SK-N-SH (cell line): ENCODE measurements around the gene KRT81. TPM values are rescaled to one million over a fixed set of nuclear protein-coding genes. Genes with fewer than 3 reads are reported as not detected.

Experiments
- CTCF ChIA-PET: fragments of 300-600, 350-600 bp; formaldehyde crosslinking; extraction: SDS; loops from one replicate; lab custom pipeline; 2021; lab: Yijun Ruan, JAX
- POLR2A ChIA-PET: fragments of 350-600 bp; sonication (Branson Sonifier 250); formaldehyde crosslinking; extraction: SDS; loops from one replicate; lab custom pipeline; 2020; ENCODE audit warnings: antibody characterized with exemption, inconsistent platforms; lab: Yijun Ruan, JAX
- DNase-seq: peaks from one replicate; pipeline ENCODE4 v3.0.0; 2012
- H2AFZ ChIP-seq: fragments of 200-600 bp; sonication (generic); 2 replicates; pipeline ENCODE4 v1.8.1; 2016; ENCODE audit warnings: antibody characterized with exemption, mild to moderate bottlenecking, low read depth
- H3F3A ChIP-seq: fragments of 200-600 bp; sonication (generic); replicated peaks from 2 replicates; pipeline ENCODE3; 2016; ENCODE audit warnings: antibody characterized with exemption, mild to moderate bottlenecking; ENCODE audit not compliant: insufficient read depth
- H3K27ac ChIP-seq, 2 experiments: fragments of 200-500 bp in 1 of 2; fragments of 200-600 bp in 1 of 2; sonication (Bioruptor generic) in 1 of 2; sonication (generic), shearing (Covaris generic) in 1 of 2; 2 replicates each; pipeline versions ENCODE4 v1.5.1 to v1.6.1; 2014 to 2016; ENCODE audit warnings: low read depth in 2 of 2, inconsistent platforms in 1 of 2, low read length in 1 of 2, mild to moderate bottlenecking in 1 of 2, mixed read lengths in 1 of 2
- H3K27me3 ChIP-seq: fragments of 200-600 bp; sonication (generic), shearing (Covaris generic); 2 replicates; pipeline ENCODE4 v1.6.1; 2016; ENCODE audit warnings: mixed run types; ENCODE audit not compliant: insufficient read depth
- H3K36me3 ChIP-seq, 2 experiments: fragments of 200-500 bp in 1 of 2; fragments of 200-600 bp in 1 of 2; sonication (Bioruptor generic) in 1 of 2; sonication (generic) in 1 of 2; replicated peaks in 1 of 2; 2 replicates each; pipeline versions ENCODE3 to v1.5.1; 2014 to 2016; ENCODE audit warnings: low read length in 1 of 2, mild to moderate bottlenecking in 1 of 2; ENCODE audit not compliant: insufficient read depth in 2 of 2, control insufficient read depth in 1 of 2
- H3K4me1 ChIP-seq, 2 experiments: fragments of 200-500 bp in 1 of 2; fragments of 200-600 bp in 1 of 2; sonication (Bioruptor generic) in 1 of 2; sonication (generic), shearing (Covaris generic) in 1 of 2; 2 replicates each; pipeline versions ENCODE4 v1.5.1 to v1.6.1; 2014 to 2016; ENCODE audit warnings: low read depth in 1 of 2, low read length in 1 of 2, mixed run types in 1 of 2; ENCODE audit not compliant: insufficient read depth in 2 of 2, control insufficient read depth in 1 of 2
- H3K4me2 ChIP-seq: fragments of 200-600 bp; sonication (generic), shearing (Covaris generic); 2 replicates; pipeline ENCODE4 v1.6.1; 2017; ENCODE audit warnings: mixed run types
- H3K4me3 ChIP-seq, 2 experiments: fragments of 200-500 bp in 1 of 2; fragments of 200-600 bp in 1 of 2; sonication (Bioruptor generic) in 1 of 2; sonication (generic), shearing (Covaris generic) in 1 of 2; 2 replicates each; pipeline versions ENCODE4 v1.5.1 to v1.8.1; 2014 to 2016; ENCODE audit warnings: low read depth in 2 of 2, inconsistent platforms in 1 of 2, low read length in 1 of 2, mild to moderate bottlenecking in 1 of 2, mixed read lengths in 1 of 2, moderate library complexity in 1 of 2
- H3K79me2 ChIP-seq: fragments of 200-600 bp; sonication (generic); 2 replicates; pipeline ENCODE4 v1.8.1; 2017; ENCODE audit warnings: mild to moderate bottlenecking; ENCODE audit not compliant: insufficient read depth
- H3K9ac ChIP-seq: fragments of 200-600 bp; sonication (generic); 2 replicates; pipeline ENCODE4 v1.6.1; 2017; ENCODE audit warnings: mixed run types
- H3K9me2 ChIP-seq: fragments of 200-600 bp; sonication (generic); 2 replicates; pipeline ENCODE4 v1.6.1; 2017; ENCODE audit warnings: mixed run types
- H3K9me3 ChIP-seq: fragments of 200-600 bp; sonication (generic); 2 replicates; pipeline ENCODE4 v1.6.1; 2017; ENCODE audit warnings: mixed run types, mild to moderate bottlenecking, moderate library complexity
- H4K20me1 ChIP-seq: fragments of 200-600 bp; sonication (generic); 2 replicates; pipeline ENCODE4 v1.6.1; 2017; ENCODE audit warnings: mild to moderate bottlenecking, mixed run types; ENCODE audit not compliant: insufficient read depth
- CTCF ChIP-seq: fragments of 200-600 bp; sonication (generic); IDR thresholded peaks from 2 replicates; pipeline ENCODE4 v1.6.1; 2017; ENCODE audit warnings: antibody characterized with exemption, mild to moderate bottlenecking, moderate library complexity
- GABPA ChIP-seq: IDR thresholded peaks from 2 replicates; pipeline ENCODE4 v1.4.0; 2012; ENCODE audit warnings: low read depth, mild to moderate bottlenecking
- GATA2 ChIP-seq: sonication (generic); formaldehyde crosslinking; IDR thresholded peaks from 2 replicates; pipeline ENCODE4 v1.5.0; 2020; ENCODE audit warnings: mild to moderate bottlenecking, missing genetic modification reagents
- RAD21 ChIP-seq: IDR thresholded peaks from 2 replicates; pipeline ENCODE4 v1.6.1; 2012; ENCODE audit warnings: mild to moderate bottlenecking, low read length
- RCOR1 ChIP-seq: fragments of 150-350 bp; IDR thresholded peaks from 2 replicates; pipeline ENCODE4 v1.6.1; 2017; ENCODE audit warnings: antibody characterized with exemption, low read length
- RXRA ChIP-seq: IDR thresholded peaks from 2 replicates; pipeline ENCODE4 v1.4.0; 2012; ENCODE audit warnings: low read depth, mild to moderate bottlenecking, borderline replicate concordance
- USF1 ChIP-seq: IDR thresholded peaks from 2 replicates; pipeline ENCODE4 v1.4.0; 2012; ENCODE audit warnings: low read depth, borderline replicate concordance
- WGBS: methylation state at CpG from one replicate; pipeline ENCODE4 v1.1.6; 2017; ENCODE audit warnings: low lambda C conversion rate; 5-methylcytosine and 5-hydroxymethylcytosine counted together
- polyA plus RNA-seq, 3 experiments: library from polyadenylated mRNA; depleted of rRNA; stranded (reverse); fragments of >200 nt; gene quantifications; 2 replicates each; pipeline ENCODE4 v1.2.3, GENCODE V29; 2012

Gene KRT81
- polyA plus RNA-seq, 1 of the 3 experiments (the other 2 are of a cell fraction) = 1.9 TPM

GRCh38 chr12:52298677-52299190, 7.4 kb upstream of the KRT81 start (continued):
- TF ChIP-seq GABPA = no peak
- no peak for TF ChIP-seq USF1
- TF ChIP-seq RAD21 = no peak

GRCh38 chr12:52296572-52297215, 5.4 kb upstream of the KRT81 start:
- Histone ChIP-seq H3K36me3 (no peaks in the 10 kb centered on the region), H3K9me3 (no peaks in the 10 kb centered on the region), H3K9ac (no peak overlapping the region), H3K79me2 (no peaks in the 10 kb centered on the region), H3K4me1 (peaks cover 0 to 2% of the 10 kb centered on the region in 2 experiments; a peak in 1 of 4 replicates), H3K27me3 (no peaks in the 10 kb centered on the region), H4K20me1 (no peaks in the 10 kb centered on the region), H3K9me2 (no peaks in the 10 kb centered on the region), H3K27ac (no peak overlapping the region), H3K4me2 (no peak overlapping the region), H3K4me3 (no peak overlapping the region), H2AFZ (no peak overlapping the region), H3F3A (peaks cover 6% of the 10 kb centered on the region)
- DNase-seq = no peak
- WGBS = 75% methylated on average over 5 of the region's 5 CpGs
- POLR2A ChIA-PET = no interaction called here
- CTCF ChIA-PET = interaction anchor here (0.8 to 3.3 kb wide), 9 partner anchors 9 to 139 kb away, joined by 3 to 25 read pairs (median 3); no protein-coding TSS in a partner anchor
- no peak for TF ChIP-seq GATA2 (CRISPR knock-in tag)
- TF ChIP-seq RXRA = no peak
- TF ChIP-seq CTCF = no peak

GRCh38 chr12:52295663-52296062, 4.3 kb upstream of the KRT81 start:
- peaks cover 6% of the 10 kb centered on the region for H3F3A ChIP-seq
- H3K9me2 ChIP-seq = no peaks in the 10 kb centered on the region
- H3K9me3 ChIP-seq = no peaks in the 10 kb centered on the region
- CTCF ChIA-PET = interaction anchor here (0.8 to 3.3 kb wide), 7 partner anchors 9 to 157 kb away, joined by 3 to 25 read pairs (median 3); no protein-coding TSS in a partner anchor
- H3K36me3 ChIP-seq = no peaks in the 10 kb centered on the region
- no peaks in the 10 kb centered on the region for H3K79me2 ChIP-seq
- H3K9ac ChIP-seq = no peak overlapping the region
- 29% methylated on average over 1 of the region's 1 CpG for WGBS
- POLR2A ChIA-PET = no interaction called here
- H3K27ac ChIP-seq = no peak overlapping the region
- H4K20me1 ChIP-seq = no peaks in the 10 kb centered on the region
- no peak overlapping the region for H3K4me2 ChIP-seq
- H3K4me3 ChIP-seq = no peak overlapping the region
- peaks cover 0 to 4% of the 10 kb centered on the region in 2 experiments; a peak in 1 of 4 replicates for H3K4me1 ChIP-seq
- TF ChIP-seq RCOR1 = no peak
- no peak overlapping the region for H2AFZ ChIP-seq
- DNase-seq = no peak
- no peaks in the 10 kb centered on the region for H3K27me3 ChIP-seq
